Skeletal muscle cell (primary cell): Measurements from ENCODE around the gene NDST1.
"Not testable (repeated sequence)": the region's sequence is repeated elsewhere in the genome, so short reads cannot be mapped to it uniquely, and the experiment has no call there.

ENCODE experiments used
- DNase-seq: peaks from one replicate; pipeline ENCODE4 v3.0.0-alpha.2; 2010; ENCODE audit warnings: low read depth
- H3K4me3 ChIP-seq: 2 replicates; pipeline ENCODE4 v1.5.1; 2011; ENCODE audit warnings: low read depth, mild to moderate bottlenecking, control low read depth, low read length, moderate library complexity

Gene NDST1

DNA sequence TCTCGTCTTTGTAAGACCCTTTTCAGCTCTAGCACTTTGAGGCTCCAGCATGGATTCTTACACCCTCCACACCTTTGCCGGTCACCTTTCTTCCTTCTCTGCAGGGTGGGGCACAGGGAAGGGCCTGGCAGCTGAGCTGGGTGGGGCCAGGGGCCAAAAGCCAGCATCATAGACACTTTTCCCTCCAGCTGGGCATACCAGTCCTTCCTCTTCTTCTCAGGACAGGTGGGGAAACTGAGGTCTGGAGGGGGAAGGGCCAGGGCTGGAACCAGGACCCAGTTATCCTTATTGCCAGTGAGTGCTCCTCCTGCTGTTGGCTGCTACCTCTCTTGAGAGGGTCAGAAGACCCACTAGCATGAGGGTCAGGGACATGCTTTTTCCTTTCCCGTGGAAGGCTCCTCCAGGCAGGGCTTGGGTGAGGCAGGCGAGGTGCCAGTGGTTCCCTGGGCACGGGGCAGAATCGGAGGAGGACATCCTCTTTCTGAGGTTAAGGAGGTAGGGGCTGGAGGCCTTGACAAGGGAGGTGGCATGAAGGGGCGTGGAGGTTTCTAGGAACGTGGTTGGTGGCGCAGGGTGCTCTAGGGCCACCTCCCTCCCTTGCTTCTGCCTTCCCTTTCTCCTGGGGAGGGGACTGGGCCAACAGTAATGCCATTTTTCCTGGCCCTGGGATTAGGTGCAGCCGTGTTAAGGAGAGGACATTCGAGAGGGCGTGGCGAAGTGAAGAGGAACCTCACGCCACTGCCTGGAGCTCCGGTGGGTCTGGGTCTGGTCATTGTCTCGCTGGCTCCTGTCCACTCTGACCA is at the start of gene NDST1:
TSS of gene NDST1 (plus strand) at position 658 of the 803 bp plus-strand sequence. CDS start 13,124 bp downstream, outside the sequence.
- no peak within 1 kb of the TSS for H3K4me3 ChIP-seq
- no peak for DNase-seq

DNA sequence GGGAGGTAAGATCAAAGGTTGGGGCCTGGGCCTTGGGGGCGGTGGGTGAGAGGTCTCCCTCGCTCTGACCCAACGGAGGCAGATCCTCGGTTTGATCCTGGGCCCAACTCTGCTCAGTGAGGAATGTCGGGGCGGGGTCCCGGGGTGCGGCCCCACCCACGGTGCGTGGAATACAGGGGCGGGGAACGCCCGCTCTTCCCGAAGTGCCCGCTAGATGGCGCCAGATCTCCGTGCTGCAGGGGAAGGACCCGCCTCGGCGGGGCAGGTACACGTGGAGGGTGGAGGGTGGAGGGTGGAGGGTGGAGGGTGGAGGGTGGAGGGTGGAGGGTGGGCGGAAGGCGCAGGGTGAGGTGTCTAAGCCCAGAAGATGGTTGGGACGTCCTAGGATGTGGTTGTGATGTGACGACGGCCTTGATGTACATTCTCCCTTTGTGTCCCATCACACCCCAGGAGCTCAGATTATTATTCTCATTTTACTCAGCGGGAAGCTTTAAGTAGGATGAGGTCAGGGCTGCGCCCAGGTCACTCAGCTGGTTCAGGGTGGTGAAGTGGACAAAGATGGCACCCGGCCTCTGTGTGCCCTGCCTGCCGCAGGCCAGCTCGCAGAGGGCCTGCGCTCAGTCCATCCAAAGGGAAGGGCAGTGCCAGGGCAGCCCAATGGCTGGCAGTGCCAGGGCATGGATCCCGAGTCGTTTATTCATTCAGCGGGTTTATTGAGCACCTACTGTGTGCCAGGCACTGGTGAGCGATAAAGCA is 49.0 kb upstream of the NDST1 start:
- DNase-seq: no peak
- H3K4me3 ChIP-seq: no peak overlapping the region

DNA sequence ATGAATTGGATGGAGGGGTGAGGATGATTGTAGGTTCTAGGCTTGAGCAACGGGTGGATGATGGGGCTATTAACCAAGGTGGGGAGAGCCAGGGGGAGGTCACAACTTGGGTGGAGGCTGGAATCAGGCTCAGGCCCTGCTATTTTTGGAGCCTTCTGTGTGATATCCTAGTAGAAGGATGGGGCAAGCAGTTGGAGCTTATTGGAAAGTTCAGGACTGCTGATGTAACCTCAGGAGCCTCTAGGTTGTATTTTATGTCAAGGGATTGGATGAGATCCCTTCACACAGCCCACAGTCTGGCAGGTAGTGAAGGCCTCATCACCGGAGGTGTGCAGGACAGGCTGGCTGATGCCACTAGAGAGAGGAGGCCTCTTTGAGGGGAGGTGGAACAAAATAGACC is 47.1 kb upstream of the NDST1 start:
- no peak overlapping the region for H3K4me3 ChIP-seq
- no peak for DNase-seq

DNA sequence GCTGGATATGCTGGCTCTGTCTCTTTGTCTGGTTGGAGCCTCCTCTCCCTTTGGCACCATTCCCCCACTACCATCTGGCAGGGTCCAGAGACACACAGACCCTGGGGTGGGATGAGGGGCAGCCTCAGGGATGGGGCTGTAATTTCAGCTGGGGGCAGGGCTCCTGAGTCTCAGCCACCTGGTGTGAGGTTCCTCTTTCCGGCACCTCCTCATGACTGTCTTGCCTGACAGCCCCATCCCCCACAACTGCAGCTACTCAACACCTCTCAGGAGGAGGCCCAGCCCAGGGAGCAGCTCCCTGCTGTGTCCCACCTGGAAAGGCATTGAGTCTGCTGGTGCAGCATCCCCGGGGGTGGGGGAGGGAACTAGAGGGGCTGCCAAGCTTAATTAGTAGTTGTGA is 46.7 kb upstream of the NDST1 start:
- no peak for DNase-seq

DNA sequence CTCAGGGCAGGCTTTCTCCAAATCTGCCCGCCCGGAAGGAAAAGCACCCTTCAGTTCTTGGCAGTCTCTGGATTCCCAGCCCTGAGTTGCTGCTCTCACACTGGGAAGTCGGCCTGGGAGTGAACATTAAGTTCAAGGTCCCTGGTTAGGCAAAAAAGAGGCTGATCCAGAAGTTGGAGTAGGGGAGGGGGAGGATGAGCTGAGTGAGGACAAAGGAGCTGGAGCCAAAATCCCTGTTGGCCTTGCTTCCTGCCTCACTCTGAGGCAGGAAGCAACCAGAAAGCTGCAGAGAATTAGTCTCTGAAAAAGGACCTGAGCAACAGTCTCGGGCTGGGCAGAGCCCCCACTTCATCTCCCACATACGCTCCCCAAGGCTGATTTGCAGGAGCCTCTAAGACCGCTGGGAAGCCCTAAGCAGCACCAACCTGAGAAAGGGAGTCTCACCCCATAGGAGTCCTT is 43.3 kb upstream of the NDST1 start:
- DNase-seq: no peak

More for the DNA sequence above, 46.7 kb upstream of the NDST1 start:
- no peak overlapping the region for H3K4me3 ChIP-seq

DNA sequence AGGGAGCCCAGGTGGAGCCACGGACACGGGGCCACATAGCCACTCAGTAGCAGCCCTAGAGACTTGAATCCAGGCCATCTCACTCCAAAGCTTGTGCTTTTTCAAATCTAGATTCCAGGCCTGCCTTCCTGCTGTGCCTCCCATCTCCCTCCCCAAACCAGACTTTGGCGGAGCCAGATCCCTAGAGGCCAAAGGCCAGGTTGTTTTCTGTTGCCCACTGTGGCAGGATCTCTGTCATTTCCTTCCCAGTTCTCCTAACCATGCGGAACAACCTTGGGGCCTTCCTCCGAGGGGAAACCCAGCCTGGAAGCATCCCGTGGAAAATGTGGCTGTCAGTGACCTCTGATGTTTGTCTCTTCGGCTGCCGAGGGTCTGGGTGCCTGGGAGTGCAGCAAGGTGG is 42.0 kb upstream of the NDST1 start:
- H3K4me3 ChIP-seq: no peak overlapping the region
- no peak for DNase-seq

More for the DNA sequence above, 43.3 kb upstream of the NDST1 start:
- no peak overlapping the region for H3K4me3 ChIP-seq

DNA sequence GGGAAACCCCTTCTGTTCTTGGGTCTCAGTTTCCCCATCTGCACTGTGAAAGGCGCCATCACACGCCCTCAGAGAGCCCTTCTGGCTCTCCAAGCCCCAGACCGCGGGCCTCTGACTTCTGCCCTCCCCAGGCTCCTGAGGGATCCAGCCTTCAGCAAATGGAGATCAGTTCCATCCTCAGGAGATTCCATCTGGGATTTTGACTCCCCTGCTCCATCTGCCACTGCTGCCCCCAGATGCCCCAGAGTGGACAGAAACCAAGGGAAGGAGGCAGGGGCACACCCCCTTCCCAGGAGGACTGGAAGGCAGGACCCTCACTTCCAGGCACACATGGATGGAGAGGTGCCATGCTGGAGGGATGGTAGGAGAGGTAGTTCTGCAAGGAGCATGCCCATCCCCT is 39.7 kb upstream of the NDST1 start:
- no peak for DNase-seq

DNA sequence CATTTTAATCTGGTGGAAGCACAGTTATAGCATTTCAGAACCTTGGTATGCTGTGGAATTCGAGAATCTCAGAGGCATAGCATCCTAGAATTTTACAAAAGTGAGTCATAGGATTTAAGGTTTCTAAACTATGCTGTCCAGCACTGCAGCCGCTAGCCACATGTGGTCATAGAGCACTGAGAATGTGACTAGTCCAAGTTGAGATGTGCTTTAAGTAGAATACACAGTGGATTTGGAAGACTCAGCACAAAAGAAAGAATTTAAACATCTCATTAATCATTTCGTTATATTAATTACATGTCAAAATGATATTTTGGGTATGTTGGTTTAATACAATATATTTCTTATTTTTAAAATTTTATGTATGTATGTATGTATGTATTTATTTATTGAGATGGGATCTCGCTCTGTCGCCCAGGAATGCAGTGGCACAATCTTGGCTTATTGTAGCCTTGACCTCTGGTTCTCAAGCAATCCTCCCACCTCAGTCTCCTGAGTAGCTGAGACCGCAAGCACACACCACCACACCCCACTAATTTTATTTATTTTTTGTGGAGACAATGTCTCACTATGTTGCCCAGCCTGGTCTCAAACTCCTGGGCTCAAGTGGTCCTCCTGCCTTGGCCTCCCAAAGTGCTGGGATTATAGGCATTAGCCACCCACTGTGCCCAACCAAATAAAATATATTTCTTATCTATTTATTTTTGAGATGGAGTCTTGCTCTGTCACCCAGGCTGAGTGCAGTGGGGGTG is 38.0 kb upstream of the NDST1 start:
- DNase-seq: peak; percentile 89
- H3K4me3 ChIP-seq: no peak overlapping the region

More for the DNA sequence above, 39.7 kb upstream of the NDST1 start:
- no peak overlapping the region for H3K4me3 ChIP-seq

DNA sequence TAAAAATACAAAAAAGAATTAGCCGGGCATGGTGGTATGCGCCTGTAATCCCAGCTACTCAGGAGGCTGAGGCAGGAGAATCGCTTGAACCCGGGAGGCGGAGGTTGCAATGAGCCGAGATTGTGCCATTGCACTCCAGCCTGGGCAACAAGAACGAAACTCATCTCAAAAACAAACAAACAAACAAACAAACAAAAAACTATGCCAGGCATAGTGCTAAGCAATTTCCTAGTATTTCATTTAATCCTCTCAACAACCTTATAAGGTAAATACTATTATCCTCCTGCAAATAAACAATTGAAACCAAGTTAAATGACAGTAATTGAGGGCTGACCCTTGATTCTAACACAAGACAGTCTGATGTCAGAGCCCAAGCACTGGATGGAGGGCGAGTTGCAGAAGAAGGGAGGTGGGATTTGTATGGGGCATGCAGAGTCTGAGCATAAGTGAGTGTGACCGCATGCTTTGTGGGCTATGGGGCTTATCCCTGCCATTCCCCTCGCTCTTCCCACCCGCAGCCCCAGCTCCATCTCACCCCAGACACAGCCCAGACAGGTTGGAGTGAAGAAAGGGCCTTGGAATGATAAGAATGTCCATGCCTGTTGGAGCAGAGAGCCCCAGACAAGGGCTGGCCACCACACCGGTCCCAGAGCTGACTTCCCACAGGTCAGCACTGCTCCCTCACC is 34.1 kb upstream of the NDST1 start:
- DNase-seq: no peak
- no peak overlapping the region for H3K4me3 ChIP-seq

DNA sequence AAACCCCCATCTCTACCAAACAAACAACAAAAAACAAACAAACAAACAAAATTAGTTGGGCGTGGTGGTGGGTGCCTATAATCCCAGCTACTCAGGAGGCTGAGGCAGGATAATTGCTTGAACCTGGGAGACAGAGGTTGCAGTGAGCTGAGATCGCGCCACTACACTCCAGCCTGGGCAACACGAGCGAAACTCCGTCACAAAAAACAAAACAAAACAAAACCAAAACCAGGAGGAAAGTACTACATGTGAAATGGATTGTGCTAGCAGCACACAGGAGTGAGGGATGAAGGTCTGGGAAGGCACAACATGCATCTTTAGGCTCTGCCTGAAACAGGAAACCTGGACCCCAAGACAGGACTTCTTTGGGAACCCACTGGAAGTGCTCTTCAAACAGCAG is 31.4 kb upstream of the NDST1 start:
- not testable (repeated sequence) for DNase-seq, H3K4me3 ChIP-seq

DNA sequence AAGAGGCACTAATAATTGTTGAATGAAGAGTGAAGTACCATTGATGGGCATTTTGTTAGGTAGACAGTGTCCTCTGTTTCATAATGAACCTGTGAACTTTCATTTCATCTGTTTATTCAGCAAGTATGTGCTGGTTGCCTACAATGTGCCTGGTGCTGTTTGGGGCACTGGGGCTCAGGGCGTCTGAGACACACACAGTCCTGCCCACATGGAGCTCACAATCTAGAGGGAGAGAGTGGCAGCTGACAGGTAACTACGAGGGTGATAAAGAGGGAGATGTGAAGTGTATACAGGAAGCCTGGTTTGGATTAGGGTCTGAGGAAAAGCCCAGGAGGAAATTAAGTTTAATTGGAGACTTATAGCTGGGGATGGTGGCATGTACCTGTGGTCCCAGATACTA is 28.5 kb upstream of the NDST1 start:
- H3K4me3 ChIP-seq: no peak overlapping the region
- DNase-seq: no peak

DNA sequence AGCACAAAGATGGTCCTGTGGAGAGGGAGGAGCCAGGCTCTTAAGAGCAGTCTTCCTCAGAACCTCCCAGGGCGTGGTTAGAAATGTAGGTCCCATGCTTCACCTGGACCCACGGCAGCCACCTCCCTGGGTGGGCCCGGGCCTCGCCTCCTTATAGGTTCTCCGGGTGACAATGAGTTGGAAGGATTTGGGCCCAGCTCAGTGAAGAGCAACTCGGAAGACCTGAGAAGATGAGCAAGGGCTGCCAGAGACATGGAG is 26.3 kb upstream of the NDST1 start:
- DNase-seq: no peak
- H3K4me3 ChIP-seq: no peak overlapping the region

DNA sequence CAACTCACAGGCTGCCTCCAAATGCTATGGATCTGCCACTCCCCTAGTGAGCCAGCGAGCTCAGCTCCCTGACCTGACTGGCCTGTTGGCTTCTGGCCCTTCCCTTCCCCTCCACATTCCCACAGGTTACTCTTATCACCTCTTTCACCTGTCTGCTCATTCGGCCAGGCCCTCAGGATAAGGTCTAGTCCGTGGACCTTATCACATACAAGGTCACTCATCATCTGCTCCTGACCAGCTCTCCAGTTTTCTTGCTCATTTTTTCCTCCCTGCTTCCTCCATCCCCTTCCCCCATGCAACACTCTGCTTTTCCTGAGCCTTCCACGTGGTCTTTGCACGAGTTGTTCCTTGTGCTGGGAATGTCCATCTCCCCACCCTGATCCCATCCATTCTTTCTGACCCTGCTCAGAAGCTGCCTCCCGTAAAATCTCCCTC is 25.9 kb upstream of the NDST1 start:
- no peak for DNase-seq
- no peak overlapping the region for H3K4me3 ChIP-seq

DNA sequence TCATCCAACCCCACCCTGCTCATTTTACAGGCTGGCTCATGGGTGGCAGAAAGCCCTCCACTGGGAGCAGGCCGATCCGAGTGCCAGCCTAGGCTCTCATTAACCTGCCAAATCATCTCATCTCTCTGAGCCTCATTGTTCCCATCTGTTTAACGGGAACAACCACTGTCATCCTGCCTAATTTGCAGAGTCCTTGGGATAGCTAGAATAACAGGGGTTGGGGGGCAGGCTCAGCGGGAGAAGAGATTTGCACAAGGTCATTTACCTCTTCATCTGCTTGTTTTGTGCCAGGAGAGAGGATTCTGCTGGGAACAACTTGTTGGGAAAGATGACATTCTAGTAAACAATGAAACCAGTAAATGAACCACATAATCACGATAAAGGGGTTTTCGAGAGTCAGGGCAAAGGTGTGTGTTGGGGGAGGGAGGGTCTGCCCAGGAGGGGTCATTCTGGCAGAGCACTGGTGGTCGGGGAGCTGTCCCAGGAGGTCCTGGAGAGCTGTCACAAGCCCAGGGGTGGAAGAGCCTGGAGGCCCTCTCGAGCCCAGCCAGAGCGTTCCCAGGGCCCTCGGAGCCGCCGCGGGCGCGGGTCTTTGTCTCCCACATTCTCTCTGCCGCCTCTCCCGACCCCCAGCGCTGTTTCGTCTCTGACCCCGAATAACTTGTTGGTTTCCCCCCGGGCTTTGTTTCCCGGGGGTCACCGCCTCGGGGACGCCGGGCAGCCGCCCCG is 22.8 kb upstream of the NDST1 start:
- DNase-seq: no peak
- peak overlapping the region; percentile 86 for H3K4me3 ChIP-seq

DNA sequence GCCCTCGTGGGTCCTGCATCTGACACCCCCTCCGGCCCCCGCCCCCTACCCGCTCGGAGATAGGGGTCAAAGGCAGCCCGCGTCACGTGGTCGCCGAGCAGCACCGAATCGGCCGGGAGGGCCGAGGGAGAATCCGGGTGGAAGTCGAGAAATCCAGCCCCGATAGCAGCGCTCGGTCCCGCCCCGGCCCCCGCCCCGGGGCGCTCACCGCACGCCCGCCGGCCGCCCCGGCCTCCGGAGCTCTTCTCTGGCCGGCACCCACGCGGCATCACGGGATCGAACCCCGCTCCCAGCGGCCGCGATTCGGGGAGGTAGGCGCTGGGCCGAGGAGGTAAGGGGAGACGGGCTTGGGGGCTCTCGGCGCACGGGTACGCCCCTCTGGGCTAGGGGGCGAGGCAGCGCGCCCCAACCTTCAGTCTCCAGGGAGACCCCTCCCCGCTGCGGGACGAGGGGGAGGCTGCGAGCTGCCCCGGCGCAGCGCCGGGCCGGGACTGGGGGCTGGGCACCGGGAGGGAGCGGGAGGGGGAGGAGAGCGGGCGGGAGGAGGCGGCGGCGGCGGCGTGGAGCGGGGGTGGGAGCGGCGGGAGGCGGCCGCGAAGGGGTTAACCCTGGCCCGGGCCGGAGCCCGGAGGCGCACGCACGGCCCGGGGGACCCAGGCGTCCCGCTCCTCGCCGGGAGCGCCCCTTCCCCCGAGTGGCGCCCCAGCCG is 22.1 kb upstream of the NDST1 start:
- DNase-seq: no peak
- peak overlapping the region; percentile 86 for H3K4me3 ChIP-seq

DNA sequence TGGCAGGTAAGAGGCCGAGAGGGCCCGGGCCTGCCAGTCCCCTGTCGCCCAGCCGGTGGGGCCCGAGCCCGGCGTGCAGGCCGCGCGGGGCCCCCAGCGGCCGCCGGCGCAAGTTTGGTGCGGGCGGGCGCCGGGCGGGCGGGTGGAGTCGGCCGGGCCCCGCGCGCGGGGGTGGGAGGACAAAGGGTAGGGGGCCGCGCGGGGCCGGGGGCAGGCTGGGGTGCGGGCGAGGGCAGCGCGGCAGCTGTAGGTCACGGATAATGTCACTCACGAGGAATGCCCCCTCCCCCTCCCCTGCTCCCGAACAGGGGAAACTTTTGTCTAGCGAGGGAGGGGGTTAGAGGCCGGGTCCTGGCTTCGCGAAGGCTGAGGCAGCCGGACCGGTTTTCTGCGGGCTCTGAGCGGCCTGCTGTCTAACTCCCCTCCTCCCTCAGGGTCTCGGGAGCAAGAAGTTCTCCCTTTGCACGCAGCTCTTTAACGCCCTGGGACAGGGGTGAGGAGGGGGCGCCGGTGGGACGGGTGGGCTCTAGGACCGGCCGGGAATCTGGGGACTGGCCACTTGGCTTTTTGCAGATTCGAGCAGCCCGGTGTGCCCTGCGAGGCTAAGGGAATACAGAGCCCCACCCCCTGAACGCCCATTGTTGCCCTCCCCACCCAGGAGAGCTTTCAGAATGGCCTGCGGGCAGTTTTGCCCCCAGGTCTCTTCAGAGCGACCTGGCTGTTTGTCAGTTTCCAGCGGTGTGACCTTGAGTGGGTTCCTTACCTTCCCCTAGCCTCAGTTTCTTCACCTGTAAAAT is 21.3 kb upstream of the NDST1 start:
- no peak for DNase-seq
- H3K4me3 ChIP-seq: peak overlapping the region; percentile 86

DNA sequence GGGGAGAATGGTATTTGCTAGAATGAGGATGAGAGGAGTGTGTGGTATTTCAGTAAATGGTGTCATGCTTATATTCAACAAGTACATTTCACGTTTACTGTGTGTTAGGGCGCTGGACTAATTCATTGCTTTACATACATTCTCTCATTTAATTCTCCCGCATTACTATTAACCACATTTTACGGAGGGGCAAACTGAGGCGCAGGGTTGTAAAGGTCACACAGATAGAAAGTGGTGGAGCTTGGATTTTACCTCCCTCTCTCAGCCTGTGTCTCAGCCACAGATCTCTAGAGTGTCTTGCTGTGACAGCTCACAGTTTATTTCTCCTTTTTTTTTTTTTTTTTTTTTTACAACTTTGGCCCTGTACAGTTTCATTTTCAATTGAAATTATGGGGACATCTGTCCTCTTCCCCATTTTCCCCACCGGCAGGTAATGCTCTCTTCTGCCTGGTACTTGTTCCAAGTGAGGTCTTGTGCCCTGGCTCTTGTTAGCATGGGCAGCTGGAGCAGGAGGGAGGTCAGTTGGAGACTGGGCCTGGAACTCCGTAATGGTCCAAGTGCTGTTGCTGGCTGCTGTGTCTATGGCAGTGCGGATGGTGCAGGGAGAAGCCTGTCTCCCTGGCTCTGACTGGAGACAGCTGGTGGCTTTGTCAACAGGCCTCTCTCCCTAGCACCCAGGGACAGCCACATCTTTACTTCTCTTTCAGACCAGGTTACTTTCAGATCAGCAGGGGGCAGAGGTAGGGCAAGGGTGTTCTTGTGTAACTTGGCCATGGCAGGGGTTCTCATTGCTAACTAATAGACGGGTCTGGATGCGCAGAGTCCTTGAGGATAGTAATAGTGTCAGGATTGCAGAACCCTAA is 20.5 kb upstream of the NDST1 start:
- no peak for DNase-seq
- H3K4me3 ChIP-seq: peak overlapping the region; percentile 86
